Middle frontal gyrus (tissue), 1 donor: ENCODE measurements around the gene ATAD2B.
"Not testable (repeated sequence)": the region's sequence is repeated elsewhere in the genome, so short reads cannot be mapped to it uniquely, and the experiment has no call there.

ENCODE experiments used
- DNase-seq: peaks from one replicate; pipeline ENCODE4 v3.0.0-alpha.2; 2015; ENCODE audit warnings: low spot score; ENCODE audit errors: extremely low spot score

The ATAD2B gene

DNA sequence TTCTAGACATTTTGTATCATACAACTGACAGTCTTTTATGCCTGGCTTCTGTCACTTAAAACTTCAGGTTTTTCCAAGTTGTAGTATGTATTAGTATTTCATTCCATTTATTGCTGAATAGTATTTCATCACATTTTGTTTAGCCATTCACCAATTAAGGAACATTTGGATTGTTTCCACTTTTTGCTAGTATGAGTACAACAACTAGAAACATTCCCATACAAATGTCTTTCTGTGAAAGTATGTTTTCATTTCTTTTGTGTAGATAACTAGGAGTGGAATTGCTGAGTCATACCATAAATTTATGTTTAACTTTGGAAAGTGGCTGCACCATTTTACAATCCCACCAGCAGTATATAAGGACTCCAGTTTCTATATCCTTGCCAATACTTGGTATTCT lies 135.9 kb downstream of the ATAD2B start:
- no peak for DNase-seq

DNA sequence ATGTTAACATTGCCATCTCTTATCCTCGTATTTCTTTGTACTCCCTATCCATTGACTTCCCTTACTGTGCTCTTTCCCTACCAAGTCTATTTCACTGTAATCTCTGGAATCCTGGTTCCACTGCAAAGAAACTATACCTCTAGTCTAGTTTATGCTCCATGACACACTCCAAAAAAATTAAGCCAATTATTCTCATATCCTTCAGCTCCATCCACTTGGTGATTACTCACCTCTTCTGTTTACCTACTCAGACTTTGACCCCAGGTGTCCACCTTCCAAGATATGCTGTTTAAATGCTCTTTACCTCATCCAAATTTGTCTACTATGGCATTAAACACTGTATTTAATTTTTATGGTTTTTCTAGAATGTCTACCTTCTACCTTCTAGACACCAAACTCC lies 137.9 kb downstream of the ATAD2B start:
- no peak for DNase-seq

DNA sequence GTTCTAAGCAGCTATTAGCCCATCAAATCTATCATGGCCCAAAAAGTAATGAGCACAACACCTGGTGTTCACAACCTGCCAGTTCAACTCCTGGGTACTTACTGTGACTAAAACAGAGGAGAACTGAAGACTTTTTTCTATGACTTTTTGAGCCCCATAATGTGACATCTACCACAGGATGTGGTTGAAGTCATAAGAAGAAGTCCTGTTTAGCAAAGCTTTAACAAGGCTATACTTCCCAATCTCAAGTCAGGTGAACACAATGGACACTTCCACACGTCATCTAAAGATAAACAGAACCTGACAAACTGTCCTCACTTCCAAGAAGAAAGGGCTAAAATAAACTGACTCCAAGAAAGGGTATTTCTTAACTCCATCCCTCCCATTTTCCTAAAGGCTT lies 138.8 kb downstream of the ATAD2B start:
- no peak for DNase-seq

DNA sequence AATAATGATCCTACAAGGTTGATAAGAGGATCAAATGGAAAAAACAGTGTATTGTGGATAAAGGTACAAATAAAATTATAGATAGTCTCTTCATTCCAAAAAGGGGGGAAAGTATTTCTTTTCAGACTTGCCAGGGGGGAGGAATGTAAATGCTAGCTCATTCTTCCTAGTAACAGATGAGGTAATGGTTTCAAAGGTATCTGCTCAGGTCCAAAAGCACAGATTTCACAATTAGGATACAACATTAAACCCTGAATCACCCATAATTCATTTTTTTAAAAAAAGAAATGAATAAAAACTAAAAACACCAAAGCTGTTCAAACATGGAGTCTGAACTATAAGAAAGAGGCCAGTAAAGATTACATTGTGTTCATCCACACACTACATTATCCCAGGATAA lies 142.0 kb downstream of the ATAD2B start:
- no peak for DNase-seq

DNA sequence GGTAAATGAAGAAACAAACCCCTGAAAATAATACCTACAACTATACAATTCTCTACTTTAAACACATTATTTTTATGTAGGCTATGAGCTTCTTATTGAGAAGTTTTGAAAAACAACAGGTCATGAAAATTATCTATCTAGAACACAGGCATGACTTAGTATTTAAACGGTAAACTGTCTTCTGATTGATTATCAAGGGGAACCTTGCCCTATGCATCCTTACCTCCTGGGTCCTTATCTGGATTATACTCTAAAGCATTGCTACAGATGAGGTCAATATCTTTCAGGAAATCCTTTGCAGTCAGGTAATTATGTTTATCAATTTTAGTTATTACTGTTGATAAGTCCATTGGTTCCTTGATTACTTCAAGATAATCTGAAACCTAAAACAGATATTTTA lies 144.3 kb downstream of the ATAD2B start:
- DNase-seq, result no peak

GRCh38 chr2:23782126-23782525 lies 144.8 kb downstream of the ATAD2B start:
- DNase-seq, result no peak

GRCh38 chr2:23780465-23780864 lies 146.5 kb downstream of the ATAD2B start:
- DNase-seq, result not testable (repeated sequence)

- DNase-seq, result no peak
These were observed 149.1 kb downstream of the ATAD2B start for GRCh38 chr2:23777826-23778225.

GRCh38 chr2:23776021-23776420 lies 150.9 kb downstream of the ATAD2B start:
- DNase-seq, result no peak

DNA sequence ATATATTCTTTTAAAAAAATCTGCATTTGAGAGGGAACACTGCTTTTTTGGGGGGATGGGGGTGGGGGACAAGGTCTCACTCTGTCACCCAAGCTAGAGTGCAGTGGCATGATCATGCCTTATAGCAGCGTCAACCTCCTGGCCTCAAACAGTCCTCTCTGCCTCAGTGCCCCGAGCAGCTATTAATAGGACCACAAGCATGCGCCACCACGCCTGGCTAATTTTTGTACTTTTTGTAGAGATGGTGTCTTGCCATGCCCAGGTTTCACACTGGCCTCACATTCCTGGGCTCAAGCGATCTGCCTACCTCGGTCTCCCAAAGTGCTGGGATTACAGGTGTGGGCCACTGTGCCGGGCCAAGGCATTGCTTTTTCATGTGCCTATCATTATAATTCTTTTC lies 154.2 kb downstream of the ATAD2B start:
- no peak for DNase-seq

DNA sequence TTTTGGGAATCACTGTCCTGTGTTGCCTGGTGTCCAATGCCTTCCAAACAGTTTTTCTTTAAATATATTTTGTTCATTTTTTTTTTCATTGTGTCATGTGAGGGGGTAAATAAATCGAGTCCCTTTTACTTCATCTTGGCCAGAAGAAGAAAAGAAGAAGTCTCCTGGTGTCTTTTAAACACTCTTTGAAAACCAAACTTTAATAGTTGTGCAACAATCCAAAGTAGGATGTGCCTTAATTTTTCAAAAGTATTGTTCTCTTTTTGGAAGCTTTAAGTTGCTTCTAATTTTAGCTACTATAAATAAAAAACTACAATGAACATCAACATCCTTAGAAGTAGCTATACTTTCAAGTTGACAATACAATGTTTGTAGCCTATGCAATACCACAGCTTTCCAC lies 154.9 kb downstream of the ATAD2B start:
- no peak for DNase-seq

- DNase-seq, result no peak
These were observed 157.6 kb downstream of the ATAD2B start for GRCh38 chr2:23769364-23769763.

DNA sequence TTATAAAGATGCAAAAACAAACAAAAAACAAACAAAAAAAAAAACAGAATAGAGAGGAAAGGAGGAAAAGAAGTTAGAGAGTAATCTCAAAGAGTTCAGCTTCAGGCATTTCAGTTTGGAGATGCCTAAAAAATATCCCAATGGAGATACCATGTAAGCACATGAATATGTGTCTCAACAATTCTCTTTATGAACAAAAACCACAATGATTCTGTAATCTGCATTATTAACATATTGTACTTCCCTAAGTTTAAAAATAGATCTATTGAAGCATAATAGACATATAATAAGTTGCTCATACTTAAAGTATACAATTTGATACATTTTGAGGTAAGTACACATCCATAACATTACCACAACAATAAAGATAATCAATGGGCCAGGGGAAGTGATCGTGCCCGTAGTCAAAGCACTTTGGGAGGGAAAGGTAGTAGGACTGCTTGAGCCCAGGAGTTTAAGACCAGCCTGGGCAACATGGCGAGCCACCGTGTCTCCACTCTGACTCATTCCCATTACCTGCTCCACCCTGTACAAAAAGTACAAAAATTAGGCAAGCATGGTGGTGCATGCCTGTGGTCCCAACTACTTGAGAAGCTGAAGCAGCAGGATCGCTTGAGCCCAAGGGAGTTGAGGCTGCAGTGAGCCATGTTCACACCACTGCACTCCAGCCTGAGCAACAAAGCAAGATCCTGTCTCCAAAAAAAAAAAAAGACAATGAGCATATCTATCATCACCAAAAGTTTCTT lies 158.9 kb downstream of the ATAD2B start:
- DNase-seq, result no peak

DNA sequence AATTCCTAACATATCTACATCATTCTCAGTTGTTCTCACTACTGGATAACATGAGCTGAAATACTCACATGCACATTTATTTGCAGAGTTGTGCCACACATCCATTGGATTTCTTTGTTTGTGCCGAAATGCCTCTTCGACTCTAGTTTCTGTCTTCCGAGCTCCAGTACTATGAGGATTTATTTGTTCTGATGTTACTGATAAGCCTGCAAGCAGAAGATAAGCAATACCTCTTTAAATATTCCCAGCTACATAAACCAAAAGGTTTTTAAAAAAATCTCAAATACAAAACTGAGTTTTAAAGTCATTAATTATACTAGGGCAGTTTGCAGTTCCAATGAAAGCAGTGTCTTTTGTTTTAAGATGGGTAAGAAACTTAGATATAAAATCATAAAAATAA lies 164.8 kb downstream of the ATAD2B start:
- DNase-seq, result no peak

- DNase-seq, result no peak
These were observed 165.3 kb downstream of the ATAD2B start for GRCh38 chr2:23761638-23762037.

GRCh38 chr2:23760736-23761135 lies 166.2 kb downstream of the ATAD2B start:
- no peak for DNase-seq

DNA sequence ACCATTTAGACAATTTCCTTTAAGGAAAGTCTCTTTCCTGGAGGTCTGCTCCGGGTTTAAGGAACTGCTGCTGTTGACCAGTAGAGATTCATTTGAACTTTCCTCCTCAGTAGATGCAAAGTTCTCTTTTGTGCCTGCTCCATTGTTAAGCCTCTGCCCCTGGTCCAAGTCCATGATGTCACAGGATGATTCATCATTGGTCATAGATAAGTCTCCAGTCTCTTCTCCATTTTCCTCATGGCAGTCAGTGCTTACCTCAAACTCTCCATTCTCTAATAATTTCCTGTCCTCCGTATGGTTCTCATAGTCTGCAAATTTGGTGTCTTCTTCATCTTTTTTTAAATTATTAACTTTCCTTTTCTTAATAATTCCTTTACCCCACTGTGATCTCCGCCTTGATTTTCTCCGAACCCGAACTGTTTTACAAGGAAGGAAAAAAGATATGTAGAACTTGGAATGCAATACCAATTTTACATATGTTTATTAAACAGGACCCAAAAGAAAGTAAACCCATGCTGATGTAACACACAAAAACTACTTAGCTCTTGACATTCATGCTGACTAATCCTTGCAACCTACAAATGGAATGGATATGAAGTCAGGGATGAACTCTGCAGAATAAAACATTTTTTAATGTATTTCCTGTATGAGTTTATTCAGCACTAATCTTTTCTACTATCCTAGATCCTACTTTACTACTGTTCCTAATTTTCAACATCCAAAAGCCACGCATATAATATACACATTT lies 169.1 kb downstream of the ATAD2B start:
- DNase-seq, result no peak

DNA sequence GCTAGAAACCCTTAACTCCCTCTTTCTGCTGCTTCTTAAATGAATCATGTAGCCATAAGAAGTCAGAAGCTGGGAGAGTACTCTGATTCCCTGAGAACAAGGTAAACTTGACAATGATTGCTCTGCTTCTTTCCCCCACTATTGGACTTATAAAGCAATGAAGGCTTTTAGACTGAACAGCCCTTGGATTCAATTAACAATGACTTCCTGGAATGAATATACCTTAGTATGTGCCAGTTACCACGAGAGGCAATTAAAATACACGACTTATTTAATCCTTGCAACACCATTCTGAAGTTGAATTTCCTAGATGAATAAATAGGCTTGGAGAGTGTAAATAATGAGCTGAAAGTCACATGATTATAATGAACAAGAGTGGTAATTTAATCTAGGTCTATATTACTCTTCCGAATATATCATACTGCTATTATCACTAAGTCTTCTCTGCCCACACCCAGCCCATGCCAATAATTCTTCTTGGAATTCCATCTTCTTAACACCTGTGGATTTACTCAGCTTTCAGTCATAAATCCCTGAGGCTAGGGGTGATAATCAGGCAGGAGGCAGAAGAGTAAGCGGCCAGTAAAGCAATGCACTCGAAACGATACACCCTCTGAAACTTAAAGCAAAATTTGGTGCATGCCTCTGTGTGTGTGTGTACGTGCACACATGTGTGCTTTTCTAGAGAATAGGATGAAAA lies 170.2 kb downstream of the ATAD2B start:
- DNase-seq, result no peak

DNA sequence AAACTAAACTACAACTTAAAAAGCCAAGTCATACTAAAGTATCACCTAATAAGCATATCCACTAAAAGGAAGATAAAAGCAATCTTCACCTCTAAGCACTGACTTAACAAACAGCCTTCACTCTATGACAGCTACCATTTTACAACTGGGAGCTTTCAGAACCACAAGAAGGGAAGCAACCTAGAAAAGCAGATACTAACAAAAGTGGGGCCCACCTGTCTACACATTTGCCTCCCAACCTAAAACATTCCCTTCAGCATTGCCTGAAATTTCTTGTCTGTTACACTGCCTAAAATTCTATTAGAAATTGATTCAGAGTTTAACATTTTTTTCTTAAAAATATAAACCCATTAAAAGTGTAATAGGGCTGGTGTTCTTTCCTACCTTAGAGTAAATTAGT lies 172.0 kb downstream of the ATAD2B start:
- no peak for DNase-seq

GRCh38 chr2:23753291-23754010 lies 173.5 kb downstream of the ATAD2B start:
- no peak for DNase-seq

GRCh38 chr2:23751747-23752265 lies 175.1 kb downstream of the ATAD2B start:
- DNase-seq, result no peak
